Motor neuron (in vitro differentiated cells): ENCODE measurements around the gene SBNO2. TPM values are rescaled to one million over a fixed set of nuclear protein-coding genes. Genes with fewer than 3 reads are reported as not detected.

ENCODE experiments used
- ATAC-seq, 8 experiments: fragments of 200-7000 bp; cut with Tn5 transposase; replicated peaks in 6 of 8; 2 replicates each; pipeline ENCODE4 v1.8.0; 2021; ENCODE audit warnings: mild to moderate bottlenecking in 8 of 8, moderate library complexity in 8 of 8
- H3K27ac ChIP-seq, 2 donors: fragments of 250-450 bp; sonication (Bioruptor Pico); 2 replicates each; pipeline ENCODE4 v1.9.0; 2021; ENCODE audit warnings: antibody characterized with exemption in 2 of 2, mild to moderate bottlenecking in 2 of 2, moderate library complexity in 1 of 2
- H3K4me1 ChIP-seq, 2 donors: fragments of 250-450 bp; sonication (Bioruptor Pico); replicated peaks in 1 of 2; 2 replicates each; pipeline ENCODE4 v1.6.1; 2021; ENCODE audit warnings: antibody characterized with exemption in 2 of 2, mild to moderate bottlenecking in 2 of 2, moderate library complexity in 1 of 2
- H3K4me3 ChIP-seq, 5 donors: fragments of 250-450 bp; sonication (Bioruptor Pico); 2 replicates each; pipeline ENCODE4 v1.9.0; 2021; ENCODE audit warnings: antibody characterized with exemption in 5 of 5, mild to moderate bottlenecking in 5 of 5, moderate library complexity in 4 of 5
- WGBS, 10 experiments: fragments of 450-650 bp; shearing (Covaris generic); methylation state at CpG; one replicate each; pipeline ENCODE4 v1.0.0; 2022; 5-methylcytosine and 5-hydroxymethylcytosine counted together
- in situ Hi-C, 9 experiments: fragments of 400-800 bp; cut with MboI; loops; one replicate each; pipeline ENCODE4 v1.15.0; 2021; ENCODE audit warnings: low sequenced_read_pairs in 9 of 9, low pct_unique_long_range_greater_than_20kb in 2 of 9; ENCODE audit not compliant: unreplicated experiment in 9 of 9
- total RNA-seq, 8 experiments: library from RNA; unstranded; fragments of 300-600 nt; gene quantifications; 2 replicates each; pipeline versions ENCODE4 v1.2.3 to v1.2.4, GENCODE V29; 2022

SBNO2 gene
- total RNA-seq, 8 experiments from 2014 or later: 5.6 to 54.9 (median 22.5) TPM

- 0 to 66% methylated on average over 1 to 6 of the region's 18 CpGs; no CpG with 5 or more reads in 8 of the 10 experiments for WGBS, 10 experiments
- ATAC-seq: peak in 3 of 8 experiments; percentile 0
- peak overlapping the region; percentile 49 to 57 for H3K27ac ChIP-seq
Observed at GRCh38 chr19:1110809-1111640, 63.0 kb downstream of the SBNO2 start.

DNA sequence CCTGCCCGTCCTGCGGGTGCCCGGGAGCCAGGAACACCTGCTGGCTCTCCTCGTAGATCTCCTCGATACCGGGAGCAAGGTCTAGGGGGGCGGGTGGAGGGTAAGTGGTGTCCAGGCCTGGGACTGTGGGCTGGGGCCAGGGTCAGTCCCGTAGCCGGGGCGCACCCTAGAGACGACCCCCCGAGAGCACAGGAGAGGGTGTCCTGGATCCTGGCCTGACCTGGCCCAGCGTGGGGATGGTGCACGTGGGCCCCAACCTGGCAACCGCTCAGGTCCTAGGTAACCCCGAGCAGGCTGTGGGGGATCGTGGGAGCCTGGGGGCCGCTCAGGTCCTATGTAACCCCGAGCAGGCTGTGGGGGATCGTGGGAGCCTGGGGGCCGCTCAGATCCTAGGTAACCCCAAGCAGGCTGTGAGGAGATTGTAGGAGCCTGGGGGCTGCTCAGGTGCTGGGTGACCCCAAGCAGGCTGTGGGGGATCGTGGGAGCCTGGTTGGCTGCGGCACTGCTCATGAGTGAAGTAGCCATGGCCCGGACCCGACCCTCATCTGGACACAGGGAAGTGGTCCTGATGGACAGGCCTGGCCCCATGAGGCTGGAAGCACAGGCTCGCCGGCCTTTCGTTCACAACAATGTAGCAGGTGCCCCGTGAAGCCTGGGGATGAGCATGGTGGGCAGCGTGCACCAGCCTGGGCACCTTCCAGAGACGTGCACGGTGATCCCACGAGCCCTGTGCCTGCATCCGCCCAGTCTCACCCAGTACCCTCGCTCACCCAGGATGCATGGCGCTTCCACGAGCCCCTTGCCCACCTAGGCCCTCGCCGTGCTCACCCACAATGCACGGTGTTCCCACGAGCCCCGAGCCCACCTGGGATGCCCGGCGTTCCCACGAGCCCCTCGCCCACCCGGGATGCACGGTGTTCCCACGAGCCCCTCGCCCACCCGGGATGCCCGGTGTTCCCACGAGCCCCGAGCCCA is 64.1 kb downstream of the SBNO2 start:
- Histone ChIP-seq H3K4me1 (peaks cover 38 to 42% of the 10 kb centered on the region in 2 donors), H3K4me3 (no peak overlapping the region), H3K27ac (no peak overlapping the region)
- in situ Hi-C loops: loop anchor here in 4 of 9 experiments (10.0 kb wide), 3 partner anchors 65 to 85 kb away; partner anchors contain the start of gene SBNO2 (in 1 of the 4)
- WGBS, 10 experiments: 93 to 96% methylated on average over 5 to 6 of the region's 54 CpGs; no CpG with 5 or more reads in 8 of the 10 experiments
- ATAC-seq: no peak

More at GRCh38 chr19:1110809-1111640, 63.0 kb downstream of the SBNO2 start:
- Histone ChIP-seq H3K4me1 (peaks cover 28 to 34% of the 10 kb centered on the region in 2 donors), H3K4me3 (no peak overlapping the region)
- in situ Hi-C loops: loop anchor here in 2 of 9 experiments (10.0 kb wide), 2 partner anchors 64 to 74 kb away; partner anchors contain the start of gene SBNO2 (in 1 of the 2)

DNA sequence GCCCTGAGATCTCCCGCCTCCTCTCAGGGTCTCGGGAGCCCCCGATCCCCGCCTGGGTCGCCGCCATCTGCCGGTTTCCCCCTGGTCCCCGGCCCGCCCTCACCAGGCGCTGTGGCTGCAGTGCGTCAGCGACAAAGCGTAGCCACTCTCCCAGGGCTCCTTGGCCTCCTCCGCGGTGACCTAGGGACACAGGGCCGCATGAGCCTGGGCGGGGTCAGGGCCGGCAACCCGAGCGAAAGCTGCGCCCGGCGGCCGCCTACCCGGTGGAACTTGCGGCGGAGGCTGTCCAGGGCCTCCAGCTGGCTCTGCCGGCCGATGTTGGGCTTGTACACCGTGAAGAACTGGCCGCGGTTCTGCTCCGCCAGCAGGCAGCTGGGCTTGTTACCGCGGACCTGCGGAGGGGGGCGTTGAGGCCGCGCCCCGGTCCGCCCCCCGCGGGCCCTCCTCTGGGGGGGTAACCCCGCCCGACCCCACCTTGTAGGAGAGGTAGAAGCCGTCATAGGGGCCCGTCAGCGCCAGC is 65.0 kb downstream of the SBNO2 start:
- Histone ChIP-seq H3K4me1 (peaks cover 38 to 41% of the 10 kb centered on the region in 2 donors), H3K27ac (no peak overlapping the region), H3K4me3 (no peak overlapping the region)
- WGBS, 10 experiments: 67% methylated on average over 3 of the region's 48 CpGs; no CpG with 5 or more reads in 9 of the 10 experiments
- ATAC-seq: no peak
- in situ Hi-C loops: loop anchor here in 2 of 9 experiments (10.0 kb wide), 2 partner anchors 76 to 86 kb away; no protein-coding TSS in a partner anchor

GRCh38 chr19:1108291-1109031 is 65.6 kb downstream of the SBNO2 start:
- WGBS, 10 experiments: 100% methylated on average over 2 of the region's 89 CpGs; no CpG with 5 or more reads in 9 of the 10 experiments
- Histone ChIP-seq H3K4me3 (no peak overlapping the region), H3K4me1 (peaks cover 34 to 35% of the 10 kb centered on the region in 2 donors), H3K27ac (no peak overlapping the region)
- in situ Hi-C loops: loop anchor here in 2 of 9 experiments (10.0 kb wide), 2 partner anchors 76 to 86 kb away; no protein-coding TSS in a partner anchor
- no peak for ATAC-seq

- Histone ChIP-seq H3K4me3 (no peak overlapping the region), H3K4me1 (peaks cover 34 to 36% of the 10 kb centered on the region in 2 donors), H3K27ac (no peak overlapping the region)
- peak in 3 of 8 experiments; percentile 0 to 3 (median 0) for ATAC-seq
- 0 to 95% (median 87%) methylated on average over 1 to 4 of the region's 25 CpGs; no CpG with 5 or more reads in 7 of the 10 experiments for WGBS, 10 experiments
- in situ Hi-C loops: loop anchor here in 2 of 9 experiments (10.0 kb wide), 2 partner anchors 77 to 87 kb away; no protein-coding TSS in a partner anchor
Observed at GRCh38 chr19:1107661-1108261, 66.3 kb downstream of the SBNO2 start.

GRCh38 chr19:1106841-1107660 is 67.0 kb downstream of the SBNO2 start:
- no peak overlapping the region for H3K4me3 ChIP-seq
- in situ Hi-C loops: loop anchor here in 2 of 9 experiments (10.0 kb wide), 2 partner anchors 78 to 88 kb away; no protein-coding TSS in a partner anchor
- no peak overlapping the region for H3K27ac ChIP-seq
- ATAC-seq: peak in 3 of 8 experiments; percentile 1 to 11 (median 4)
- peaks cover 27 to 35% of the 10 kb centered on the region in 2 donors for H3K4me1 ChIP-seq
- WGBS, 10 experiments: 60 to 80% methylated on average over 1 to 2 of the region's 17 CpGs; no CpG with 5 or more reads in 8 of the 10 experiments

DNA sequence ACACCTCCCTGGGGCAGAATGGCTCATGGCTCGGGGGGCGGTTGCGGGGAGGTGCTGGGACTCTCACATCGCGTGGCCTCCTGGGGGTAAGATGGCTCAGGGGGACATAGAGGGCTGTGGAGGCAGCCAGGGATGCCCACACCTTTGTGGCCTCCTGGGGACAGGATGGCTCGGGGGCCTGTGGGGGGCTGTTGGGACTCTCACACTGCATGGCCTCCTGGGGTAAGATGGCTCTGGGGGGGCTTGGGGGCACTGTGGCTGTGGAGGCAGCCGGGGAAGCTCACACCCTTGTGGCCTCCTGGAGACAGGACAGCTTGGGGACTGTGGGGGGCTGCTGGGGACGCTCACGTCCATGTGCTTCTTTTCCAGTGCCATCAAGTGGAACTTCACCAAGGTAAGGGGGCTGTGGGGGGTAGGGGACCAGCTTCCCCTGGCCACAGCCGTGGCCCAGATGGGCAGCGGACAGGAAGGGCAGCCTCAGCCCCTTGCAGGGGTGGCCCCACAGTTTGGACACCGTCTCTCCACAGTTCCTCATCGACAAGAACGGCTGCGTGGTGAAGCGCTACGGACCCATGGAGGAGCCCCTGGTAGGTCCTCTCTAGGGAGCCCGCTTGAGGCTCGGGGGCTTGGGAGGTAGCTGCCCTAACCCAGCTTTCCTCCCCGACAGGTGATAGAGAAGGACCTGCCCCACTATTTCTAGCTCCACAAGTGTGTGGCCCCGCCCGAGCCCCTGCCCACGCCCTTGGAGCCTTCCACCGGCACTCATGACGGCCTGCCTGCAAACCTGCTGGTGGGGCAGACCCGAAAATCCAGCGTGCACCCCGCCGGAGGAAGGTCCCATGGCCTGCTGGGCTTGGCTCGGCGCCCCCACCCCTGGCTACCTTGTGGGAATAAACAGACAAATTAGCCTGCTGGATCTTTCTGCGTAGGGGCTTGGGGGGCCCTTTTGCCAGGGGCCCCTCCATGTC is 67.9 kb downstream of the SBNO2 start:
- H3K4me3 ChIP-seq: peak overlapping the region in 1 of 5 donors; percentile 98
- no peak for ATAC-seq
- in situ Hi-C loops: loop anchor here in 2 of 9 experiments (10.0 kb wide), 2 partner anchors 79 to 89 kb away; no protein-coding TSS in a partner anchor

GRCh38 chr19:1105008-1105872 is 68.8 kb downstream of the SBNO2 start:
- peak overlapping the region; percentile 92 to 97 for H3K27ac ChIP-seq
- in situ Hi-C loops: loop anchor here in 2 of 9 experiments (10.0 kb wide), 2 partner anchors 80 to 90 kb away; no protein-coding TSS in a partner anchor
- H3K4me3 ChIP-seq: peak overlapping the region; percentile 66 to 99 (median 90)
- peaks cover 22 to 29% of the 10 kb centered on the region in 2 donors for H3K4me1 ChIP-seq
- 0% methylated on average over 1 to 5 of the region's 69 CpGs; no CpG with 5 or more reads in 7 of the 10 experiments for WGBS, 10 experiments
- ATAC-seq: peak in 3 of 8 experiments; percentile 0

More for the DNA sequence above, 67.9 kb downstream of the SBNO2 start:
- WGBS, 10 experiments: 83 to 100% (median 94%) methylated on average over 1 to 5 of the region's 32 CpGs; no CpG with 5 or more reads in 6 of the 10 experiments
- Histone ChIP-seq H3K4me1 (peaks cover 26 to 34% of the 10 kb centered on the region in 2 donors), H3K27ac (peak overlapping the region; percentile 12 to 92)
